HCT116 (cell line): Measurements from ENCODE around the gene TNFRSF14. TPM values are rescaled to one million over a fixed set of nuclear protein-coding genes. Genes with fewer than 3 reads are reported as not detected.
"Not testable (repeated sequence)": the region's sequence is repeated elsewhere in the genome, so short reads cannot be mapped to it uniquely, and the experiment has no call there.

Experiments used
- ATAC-seq: fragments of 200-7000 bp; cut with Tn5 transposase; 2 replicates; pipeline ENCODE4 v1.9.1; 2020; ENCODE audit warnings: mild to moderate bottlenecking, moderate library complexity
- BruUV-seq: library from RNA; stranded (reverse); fragments of 400-500 nt; replicated peaks from 2 replicates; lab custom pipeline; 2021; lab: Mats Ljungman, UMichigan
- CTCF ChIA-PET: fragments of 300-600 bp; sonication (Branson Sonifier 250); formaldehyde crosslinking; loops from one replicate; lab custom pipeline; 2021; ENCODE audit warnings: antibody characterized with exemption; lab: Charles Lee
- POLR2A ChIA-PET: fragments of 300-600, 350-600 bp; sonication (Branson Sonifier 250); formaldehyde crosslinking; loops from one replicate; lab custom pipeline; 2021; ENCODE audit warnings: antibody characterized with exemption; lab: Charles Lee
- RAD21 ChIA-PET, 2 experiments: fragments of 300-600 bp; sonication (Branson Sonifier 250); formaldehyde crosslinking; loops; one replicate each; lab custom pipeline; 2023; ENCODE audit warnings: low total read pairs in 2 of 2; ENCODE audit not compliant: uncharacterized antibody in 2 of 2, unreplicated experiment in 2 of 2, low non-redundant PET in 1 of 2; lab: Charles Lee
- DNase-seq: peaks from one replicate; pipeline ENCODE4 v3.0.0-alpha.2; 2010; ENCODE audit warnings: low read depth, low spot score
- H2AFZ ChIP-seq: fragments of 200-600 bp; shearing (Covaris generic), sonication (generic); 2 replicates; pipeline ENCODE4 v1.6.1; 2017; ENCODE audit warnings: low read depth, mixed run types, mixed read lengths, antibody characterized with exemption, low read length; ENCODE audit not compliant: poor library complexity, severe bottlenecking
- H3K27ac ChIP-seq: 2 replicates; pipeline ENCODE4 v1.5.1; 2012; ENCODE audit warnings: low read depth, low read length
- H3K27me3 ChIP-seq: fragments of 200-600 bp; sonication (generic); 2 replicates; pipeline ENCODE4 v1.6.1; 2016; ENCODE audit warnings: mixed run types, low read length, mixed read lengths; ENCODE audit not compliant: insufficient read depth
- H3K36me3 ChIP-seq, 2 experiments: fragments of 200-500 bp in 1 of 2; fragments of 200-600 bp in 1 of 2; sonication (Bioruptor generic) in 1 of 2; sonication (generic) in 1 of 2; 2 replicates each; pipeline versions ENCODE4 v1.5.1 to v1.6.1; 2014 to 2016; ENCODE audit warnings: low read length in 2 of 2, inconsistent platforms in 1 of 2, mixed read lengths in 1 of 2, mixed run types in 1 of 2; ENCODE audit not compliant: insufficient read depth in 2 of 2, control insufficient read depth in 1 of 2
- H3K4me1 ChIP-seq, 2 experiments: fragments of 200-600 bp in 1 of 2; sonication (generic) in 1 of 2; 2 replicates each; pipeline versions ENCODE4 v1.5.1 to v1.6.1; 2012 to 2017; ENCODE audit warnings: low read length in 2 of 2, inconsistent platforms in 1 of 2, mild to moderate bottlenecking in 1 of 2, mixed read lengths in 1 of 2, mixed run types in 1 of 2, moderate library complexity in 1 of 2; ENCODE audit not compliant: insufficient read depth in 2 of 2, control insufficient read depth in 1 of 2
- H3K4me2 ChIP-seq: fragments of 200-600 bp; sonication (generic); 2 replicates; pipeline ENCODE4 v1.6.1; 2017; ENCODE audit warnings: mixed run types, low read length, mixed read lengths
- H3K4me3 ChIP-seq, 2 experiments: fragments of 200-600 bp in 1 of 2; sonication (generic) in 1 of 2; replicated peaks in 1 of 2; 2 replicates each; pipeline ENCODE4 v1.5.1; 2011 to 2016; ENCODE audit warnings: low read length in 2 of 2, control low read depth in 1 of 2, low read depth in 1 of 2, mild to moderate bottlenecking in 1 of 2, mixed read lengths in 1 of 2, mixed run types in 1 of 2
- H3K79me2 ChIP-seq: fragments of 200-600 bp; sonication (generic); 2 replicates; pipeline ENCODE4 v1.6.1; 2017; ENCODE audit warnings: mild to moderate bottlenecking, mixed run types, low read length, moderate library complexity, mixed read lengths; ENCODE audit not compliant: insufficient read depth
- H3K9ac ChIP-seq: fragments of 200-600 bp; sonication (generic); 2 replicates; pipeline ENCODE4 v1.6.1; 2016; ENCODE audit warnings: low read length, mixed read lengths
- H3K9me2 ChIP-seq: fragments of 200-600 bp; sonication (generic), shearing (Covaris generic); 2 replicates; pipeline ENCODE4 v1.6.1; 2017; ENCODE audit warnings: mixed run types, mild to moderate bottlenecking, moderate library complexity; ENCODE audit not compliant: insufficient read depth
- H3K9me3 ChIP-seq, 2 experiments: fragments of 200-500 bp in 1 of 2; fragments of 200-600 bp in 1 of 2; sonication (Bioruptor generic) in 1 of 2; sonication (generic) in 1 of 2; 2 replicates each; pipeline ENCODE4 v1.6.1; 2014 to 2017; ENCODE audit warnings: low read length in 2 of 2, mixed read lengths in 2 of 2, inconsistent platforms in 1 of 2, low read depth in 1 of 2, mild to moderate bottlenecking in 1 of 2, mixed run types in 1 of 2, moderate library complexity in 1 of 2; ENCODE audit not compliant: control insufficient read depth in 1 of 2, insufficient read depth in 1 of 2
- H4K20me1 ChIP-seq: fragments of 200-600 bp; sonication (generic), shearing (Covaris generic); 2 replicates; pipeline ENCODE4 v1.6.1; 2017; ENCODE audit warnings: mixed run types, mild to moderate bottlenecking, moderate library complexity; ENCODE audit not compliant: insufficient read depth
- ELF1 ChIP-seq: IDR thresholded peaks from 2 replicates; pipeline ENCODE4 v1.6.1; 2012; ENCODE audit warnings: low read depth, borderline replicate concordance
- EZH2 ChIP-seq: fragments of 200-600 bp; sonication (generic); IDR thresholded peaks from 2 replicates; pipeline ENCODE4 v1.6.1; 2017; ENCODE audit warnings: antibody characterized with exemption, mixed run types
- POLR2A ChIP-seq: IDR thresholded peaks from 2 replicates; pipeline ENCODE4 v1.7.0; 2011; ENCODE audit warnings: borderline replicate concordance; ENCODE audit not compliant: insufficient read depth, insufficient read length; ENCODE audit errors: extremely low read depth
- SIN3A ChIP-seq: IDR thresholded peaks from 2 replicates; pipeline ENCODE4 v1.6.1; 2012; ENCODE audit warnings: low read depth
- SP1 ChIP-seq: IDR thresholded peaks from 2 replicates; pipeline ENCODE4 v1.6.1; 2012; ENCODE audit warnings: low read depth
- SRF ChIP-seq: IDR thresholded peaks from 2 replicates; pipeline ENCODE4 v1.6.1; 2012; ENCODE audit warnings: low read depth
- TCF7L2 ChIP-seq: IDR thresholded peaks from 2 replicates; pipeline ENCODE4 v1.7.0; 2011; ENCODE audit warnings: borderline replicate concordance, inconsistent platforms; ENCODE audit not compliant: insufficient read depth, insufficient read length; ENCODE audit errors: extremely low read depth
- intact Hi-C: fragments of 100-400 bp; cut with micrococcal nuclease; formaldehyde crosslinking; loops from 2 replicates; pipeline ENCODE4 v1.10.0; 2022
- total RNA-seq: library from RNA; stranded (reverse); gene quantifications from one replicate; pipeline ENCODE4 v1.2.1, GENCODE V29; 2021; ENCODE audit not compliant: unreplicated experiment
- TF ChIP-seq, protein P1 (sequence below): IDR thresholded peaks from 2 replicates; pipeline ENCODE4 v1.6.1; 2012; ENCODE audit warnings: low read depth

TNFRSF14 gene
- total RNA-seq, 1 experiment from 2014 or later = 0.66 TPM

DNA sequence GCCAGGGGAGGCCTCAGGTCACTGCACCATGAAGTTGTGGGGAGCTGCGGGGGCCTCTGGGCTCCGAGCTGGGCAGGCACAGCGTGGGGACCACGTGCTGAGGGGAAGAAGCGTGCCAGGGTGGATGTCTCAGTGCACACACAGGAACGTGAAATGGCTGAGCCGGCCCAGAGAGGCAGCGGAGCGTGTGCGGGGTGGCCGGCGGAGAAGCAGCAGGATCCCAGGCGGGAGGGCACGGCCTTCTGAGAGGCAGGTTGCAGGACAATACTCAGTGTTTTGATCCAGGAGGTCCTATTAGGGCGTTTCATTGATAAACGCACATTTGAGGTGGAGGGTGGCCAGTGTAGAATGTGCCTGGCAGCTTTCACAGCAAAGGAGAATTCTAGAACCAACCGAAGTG, 12.9 kb downstream of the TNFRSF14 start:
- no peak overlapping the region for H2AFZ ChIP-seq
- ChIA-PET POLR2A (no interaction called here), RAD21 (no interaction called here), CTCF (no interaction called here)
- H3K36me3 ChIP-seq = no peaks in the 10 kb centered on the region
- no peaks in the 10 kb centered on the region for H3K4me1 ChIP-seq
- H3K79me2 ChIP-seq = no peaks in the 10 kb centered on the region
- H3K27me3 ChIP-seq = no peaks in the 10 kb centered on the region
- no peaks in the 10 kb centered on the region for H3K9me2 ChIP-seq
- no peak overlapping the region for H3K9ac ChIP-seq
- no peaks in the 10 kb centered on the region; a peak in 1 of 4 replicates for H3K9me3 ChIP-seq
- TF ChIP-seq EZH2 = no peak
- no peak for TF ChIP-seq SRF
- TF ChIP-seq TCF7L2 = no peak
- TF ChIP-seq, protein P1, sequence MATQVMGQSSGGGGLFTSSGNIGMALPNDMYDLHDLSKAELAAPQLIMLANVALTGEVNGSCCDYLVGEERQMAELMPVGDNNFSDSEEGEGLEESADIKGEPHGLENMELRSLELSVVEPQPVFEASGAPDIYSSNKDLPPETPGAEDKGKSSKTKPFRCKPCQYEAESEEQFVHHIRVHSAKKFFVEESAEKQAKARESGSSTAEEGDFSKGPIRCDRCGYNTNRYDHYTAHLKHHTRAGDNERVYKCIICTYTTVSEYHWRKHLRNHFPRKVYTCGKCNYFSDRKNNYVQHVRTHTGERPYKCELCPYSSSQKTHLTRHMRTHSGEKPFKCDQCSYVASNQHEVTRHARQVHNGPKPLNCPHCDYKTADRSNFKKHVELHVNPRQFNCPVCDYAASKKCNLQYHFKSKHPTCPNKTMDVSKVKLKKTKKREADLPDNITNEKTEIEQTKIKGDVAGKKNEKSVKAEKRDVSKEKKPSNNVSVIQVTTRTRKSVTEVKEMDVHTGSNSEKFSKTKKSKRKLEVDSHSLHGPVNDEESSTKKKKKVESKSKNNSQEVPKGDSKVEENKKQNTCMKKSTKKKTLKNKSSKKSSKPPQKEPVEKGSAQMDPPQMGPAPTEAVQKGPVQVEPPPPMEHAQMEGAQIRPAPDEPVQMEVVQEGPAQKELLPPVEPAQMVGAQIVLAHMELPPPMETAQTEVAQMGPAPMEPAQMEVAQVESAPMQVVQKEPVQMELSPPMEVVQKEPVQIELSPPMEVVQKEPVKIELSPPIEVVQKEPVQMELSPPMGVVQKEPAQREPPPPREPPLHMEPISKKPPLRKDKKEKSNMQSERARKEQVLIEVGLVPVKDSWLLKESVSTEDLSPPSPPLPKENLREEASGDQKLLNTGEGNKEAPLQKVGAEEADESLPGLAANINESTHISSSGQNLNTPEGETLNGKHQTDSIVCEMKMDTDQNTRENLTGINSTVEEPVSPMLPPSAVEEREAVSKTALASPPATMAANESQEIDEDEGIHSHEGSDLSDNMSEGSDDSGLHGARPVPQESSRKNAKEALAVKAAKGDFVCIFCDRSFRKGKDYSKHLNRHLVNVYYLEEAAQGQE = no peak
- TF ChIP-seq SIN3A = no peak
- no peak for TF ChIP-seq SP1
- TF ChIP-seq ELF1 = no peak
- TF ChIP-seq POLR2A = no peak
- intact Hi-C loops = no loop called here
- H3K4me3 ChIP-seq = no peak overlapping the region
- no peaks in the 10 kb centered on the region for H4K20me1 ChIP-seq
- no peak overlapping the region for H3K27ac ChIP-seq
- DNase-seq (no peak), ATAC-seq (no peak)
- no peak overlapping the region for H3K4me2 ChIP-seq
- BruUV-seq = no TSS peak

DNA sequence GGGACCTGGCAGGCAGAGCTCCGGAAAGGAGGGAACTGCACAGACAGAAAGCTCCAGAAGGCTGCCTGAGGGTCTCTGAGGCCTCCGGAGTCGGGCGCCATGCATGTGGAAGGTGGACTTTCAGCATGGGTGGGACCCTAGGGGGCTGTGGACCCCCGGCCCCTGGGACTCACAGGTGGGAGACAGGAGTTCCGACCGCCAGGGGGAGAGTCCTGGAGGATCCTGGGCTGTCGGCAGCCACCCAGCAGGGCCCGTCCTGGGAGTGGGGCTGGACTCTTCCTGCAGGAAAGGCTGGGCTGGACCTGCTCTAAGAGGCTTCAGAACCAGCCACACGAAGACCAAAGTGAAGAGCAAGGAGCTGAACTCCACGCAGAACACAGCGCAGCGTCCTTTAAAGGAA, 13.5 kb downstream of the TNFRSF14 start:
- H3K27ac ChIP-seq, DNase-seq, CTCF ChIA-PET, POLR2A ChIA-PET, H3K79me2 ChIP-seq, H3K9me3 ChIP-seq, BruUV-seq, H3K9me2 ChIP-seq, ATAC-seq, H4K20me1 ChIP-seq, H3K9ac ChIP-seq, H3K27me3 ChIP-seq, H3K4me2 ChIP-seq, H3K4me3 ChIP-seq, intact Hi-C loops, RAD21 ChIA-PET, H2AFZ ChIP-seq, H3K36me3 ChIP-seq, H3K4me1 ChIP-seq: not testable (repeated sequence)
